PC-9 (cell line): ENCODE data around the gene CACNG6.

Source experiments
- EZH2 ChIP-seq: fragments of 200-600 bp; sonication (generic); IDR thresholded peaks from 2 replicates; pipeline ENCODE4 v1.8.0; 2017; ENCODE audit warnings: antibody characterized with exemption, low read depth
- TF ChIP-seq, protein P1 (sequence below): fragments of 200-600 bp; sonication (generic); conservative IDR thresholded peaks from 2 replicates; pipeline ENCODE4 v1.6.1; 2017; ENCODE audit warnings: mixed run types, antibody characterized with exemption, mild to moderate bottlenecking, moderate library complexity

DNA sequence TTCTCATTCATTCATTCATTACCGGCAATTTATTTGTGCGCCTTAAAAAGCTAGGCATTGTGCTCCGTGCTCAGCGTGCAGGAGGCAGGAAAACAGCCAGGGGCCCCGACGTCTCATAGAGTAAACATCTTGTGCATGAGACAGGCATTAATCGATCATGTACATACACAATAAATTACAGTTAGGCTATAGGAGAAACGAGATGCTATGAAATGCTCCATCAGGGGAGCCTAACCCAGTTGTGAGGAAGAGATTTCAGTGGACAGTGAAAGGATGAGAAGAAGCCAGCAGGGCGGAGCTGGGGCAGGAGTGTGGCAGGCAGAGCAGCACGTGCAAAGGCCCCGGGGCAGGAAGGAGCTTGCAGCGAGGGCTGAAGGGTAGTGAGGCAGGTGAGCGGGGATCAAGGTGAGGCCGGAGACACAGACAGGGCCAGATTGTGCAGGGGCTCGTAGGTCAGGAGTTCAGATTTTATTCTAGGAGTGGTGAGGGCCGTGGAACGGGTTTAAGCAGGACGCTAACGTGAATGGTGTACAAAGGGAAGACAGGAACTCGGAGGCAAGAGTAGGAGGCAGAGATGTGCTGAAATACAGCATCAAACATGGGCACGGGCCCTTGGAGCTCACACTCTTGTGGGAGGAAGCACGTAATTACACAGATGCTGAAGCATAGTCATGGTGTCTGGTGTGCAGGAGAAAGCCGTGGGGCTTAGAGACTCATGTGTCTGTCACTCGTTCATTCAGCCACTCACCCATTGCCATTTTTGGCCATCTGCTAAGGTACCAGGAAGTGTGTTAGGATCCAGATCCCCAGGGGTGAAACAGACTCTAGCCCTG, 7.8 kb upstream of the CACNG6 start:
- TF ChIP-seq EZH2: no peak
- TF ChIP-seq, protein P1, sequence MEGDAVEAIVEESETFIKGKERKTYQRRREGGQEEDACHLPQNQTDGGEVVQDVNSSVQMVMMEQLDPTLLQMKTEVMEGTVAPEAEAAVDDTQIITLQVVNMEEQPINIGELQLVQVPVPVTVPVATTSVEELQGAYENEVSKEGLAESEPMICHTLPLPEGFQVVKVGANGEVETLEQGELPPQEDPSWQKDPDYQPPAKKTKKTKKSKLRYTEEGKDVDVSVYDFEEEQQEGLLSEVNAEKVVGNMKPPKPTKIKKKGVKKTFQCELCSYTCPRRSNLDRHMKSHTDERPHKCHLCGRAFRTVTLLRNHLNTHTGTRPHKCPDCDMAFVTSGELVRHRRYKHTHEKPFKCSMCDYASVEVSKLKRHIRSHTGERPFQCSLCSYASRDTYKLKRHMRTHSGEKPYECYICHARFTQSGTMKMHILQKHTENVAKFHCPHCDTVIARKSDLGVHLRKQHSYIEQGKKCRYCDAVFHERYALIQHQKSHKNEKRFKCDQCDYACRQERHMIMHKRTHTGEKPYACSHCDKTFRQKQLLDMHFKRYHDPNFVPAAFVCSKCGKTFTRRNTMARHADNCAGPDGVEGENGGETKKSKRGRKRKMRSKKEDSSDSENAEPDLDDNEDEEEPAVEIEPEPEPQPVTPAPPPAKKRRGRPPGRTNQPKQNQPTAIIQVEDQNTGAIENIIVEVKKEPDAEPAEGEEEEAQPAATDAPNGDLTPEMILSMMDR: no peak
